Breast epithelium (tissue), 4 donors: ENCODE data around the gene SHISA4. TPM values are rescaled to one million over a fixed set of nuclear protein-coding genes. Genes with fewer than 3 reads are reported as not detected.
A peak's percentile ranks its signal among the peaks of the same experiment; 100 is the strongest.
"Not testable (repeated sequence)": the region's sequence is repeated elsewhere in the genome, so short reads cannot be mapped to it uniquely, and the experiment has no call there.

Source experiments
- DNase-seq, 2 donors: peaks; one replicate each; pipeline ENCODE4 v3.0.0-alpha.2; 2019; ENCODE audit warnings: low spot score in 2 of 2
- H3K27ac ChIP-seq, 2 donors: fragments of 200-600 bp; sonication (generic) in 1 of 2; one replicate each; pipeline ENCODE4 v1.5.1; 2016 to 2019; ENCODE audit warnings: mild to moderate bottlenecking in 1 of 2
- H3K27me3 ChIP-seq, 2 donors: fragments of 200-600 bp; sonication (generic) in 1 of 2; one replicate each; pipeline versions ENCODE4 v1.5.1 to v1.6.0; 2017 to 2019; ENCODE audit warnings: control low read depth in 1 of 2, mild to moderate bottlenecking in 1 of 2
- H3K36me3 ChIP-seq: fragments of 200-600 bp; one replicate; pipeline ENCODE4 v1.5.1; 2019
- H3K4me1 ChIP-seq, 2 donors: fragments of 200-600 bp; sonication (generic); one replicate each; pipeline ENCODE4 v1.5.1; 2016 to 2019; ENCODE audit warnings: control low read depth in 1 of 2
- H3K4me3 ChIP-seq, 3 donors: fragments of 200-600 bp; sonication (generic); 1 replicate in 2 of 3; 2 replicates in 1 of 3; pipeline ENCODE4 v1.5.1; 2016 to 2019; ENCODE audit warnings: mild to moderate bottlenecking in 3 of 3, moderate library complexity in 2 of 3
- H3K9me3 ChIP-seq, 2 donors: fragments of 200-600 bp; sonication (generic) in 1 of 2; one replicate each; pipeline ENCODE4 v1.5.1; 2016 to 2019; ENCODE audit warnings: control low read depth in 1 of 2
- CTCF ChIP-seq, 3 donors: fragments of 450-650 bp; IDR thresholded peaks; one replicate each; pipeline ENCODE4 v1.5.1; 2016 to 2017; ENCODE audit warnings: antibody characterized with exemption in 3 of 3, mild to moderate bottlenecking in 3 of 3, moderate library complexity in 3 of 3
- POLR2A ChIP-seq: fragments of 450-650 bp; IDR thresholded peaks from one replicate; pipeline ENCODE4 v1.6.1; 2016; ENCODE audit warnings: antibody characterized with exemption, mild to moderate bottlenecking, moderate library complexity
- POLR2AphosphoS5 ChIP-seq, 3 donors: sonication (generic); formaldehyde crosslinking; IDR thresholded peaks; one replicate each; pipeline ENCODE4 v1.6.1; 2017; ENCODE audit warnings: antibody characterized with exemption in 3 of 3
- intact Hi-C: fragments of 100-400 bp; cut with DNase I; formaldehyde crosslinking; loops from one replicate; pipeline ENCODE4 v1.15.1; 2023; ENCODE audit warnings: low total_unique reads
- total RNA-seq, 3 donors: library from RNA; depleted of rRNA; stranded (reverse); fragments of >200 nt; gene quantifications; one replicate each; pipeline ENCODE4 v1.1.0, GENCODE V29; 2016

SHISA4 gene
- total RNA-seq, 3 donors from 2014 or later = 15.7 to 21.9 (median 20.3) TPM

- Histone ChIP-seq H3K36me3 (no peaks in the 10 kb centered on the region), H3K4me3 (no peak overlapping the region), H3K27ac (peak overlapping the region; percentile 32 to 58), H3K4me1 (peaks cover 0 to 6% of the 10 kb centered on the region in 2 donors), H3K9me3 (no peaks in the 10 kb centered on the region), H3K27me3 (no peaks in the 10 kb centered on the region)
- peak in 1 of 2 donors; percentile 50 for DNase-seq
- TF ChIP-seq POLR2A = no peak
- TF ChIP-seq POLR2AphosphoS5 (IDR thresholded peaks at IDR 0.05) = peak in 1 of 3 donors; percentile 20
- TF ChIP-seq CTCF (IDR thresholded peaks at IDR 0.05) = no peak
- intact Hi-C loops = no loop called here
Observed at GRCh38 chr1:201850053-201850397, 38.7 kb upstream of the SHISA4 start.

- Histone ChIP-seq H3K4me1 (peaks cover 0 to 6% of the 10 kb centered on the region in 2 donors), H3K27ac (no peak overlapping the region), H3K27me3 (no peaks in the 10 kb centered on the region), H3K36me3 (no peaks in the 10 kb centered on the region), H3K9me3 (no peaks in the 10 kb centered on the region), H3K4me3 (no peak overlapping the region)
- TF ChIP-seq CTCF (IDR thresholded peaks at IDR 0.05) = no peak
- TF ChIP-seq POLR2A = no peak
- TF ChIP-seq POLR2AphosphoS5 (IDR thresholded peaks at IDR 0.05) = no peak
- no peak for DNase-seq
- intact Hi-C loops = no loop called here
Observed at GRCh38 chr1:201851949-201852348, 36.7 kb upstream of the SHISA4 start.

GRCh38 chr1:201856722-201857121 lies 32.0 kb upstream of the SHISA4 start:
- H3K4me3 ChIP-seq, H3K9me3 ChIP-seq, H3K27me3 ChIP-seq, H3K36me3 ChIP-seq, DNase-seq, intact Hi-C loops, H3K4me1 ChIP-seq, H3K27ac ChIP-seq: not testable (repeated sequence)

GRCh38 chr1:201859424-201859823 lies 29.3 kb upstream of the SHISA4 start:
- intact Hi-C loops = no loop called here
- no peaks in the 10 kb centered on the region for H3K9me3 ChIP-seq
- TF ChIP-seq CTCF (IDR thresholded peaks at IDR 0.05) = no peak
- no peak for TF ChIP-seq POLR2AphosphoS5 (IDR thresholded peaks at IDR 0.05)
- TF ChIP-seq POLR2A = no peak
- DNase-seq = no peak
- H3K27ac ChIP-seq = no peak overlapping the region
- no peaks in the 10 kb centered on the region for H3K27me3 ChIP-seq
- no peaks in the 10 kb centered on the region for H3K4me1 ChIP-seq
- H3K36me3 ChIP-seq = peaks cover 3% of the 10 kb centered on the region
- H3K4me3 ChIP-seq = no peak overlapping the region

- no peak for DNase-seq
- no peaks in the 10 kb centered on the region for H3K4me1 ChIP-seq
- H3K36me3 ChIP-seq = peaks cover 3% of the 10 kb centered on the region
- H3K9me3 ChIP-seq = no peaks in the 10 kb centered on the region
- no peaks in the 10 kb centered on the region for H3K27me3 ChIP-seq
- TF ChIP-seq CTCF (IDR thresholded peaks at IDR 0.05) = no peak
- TF ChIP-seq POLR2A = no peak
- no peak for TF ChIP-seq POLR2AphosphoS5 (IDR thresholded peaks at IDR 0.05)
- no peak overlapping the region for H3K4me3 ChIP-seq
- intact Hi-C loops = no loop called here
- no peak overlapping the region for H3K27ac ChIP-seq
Observed at GRCh38 chr1:201861448-201861847, 27.2 kb upstream of the SHISA4 start.

- Histone ChIP-seq H3K4me3 (no peak overlapping the region), H3K27ac (no peak overlapping the region), H3K4me1 (no peaks in the 10 kb centered on the region), H3K27me3 (no peaks in the 10 kb centered on the region), H3K9me3 (no peaks in the 10 kb centered on the region), H3K36me3 (peaks cover 13% of the 10 kb centered on the region)
- TF ChIP-seq POLR2AphosphoS5 (IDR thresholded peaks at IDR 0.05) (no peak), POLR2A (no peak), CTCF (IDR thresholded peaks at IDR 0.05) (no peak)
- DNase-seq = no peak
- intact Hi-C loops = no loop called here
Observed at GRCh38 chr1:201870397-201870796, 18.3 kb upstream of the SHISA4 start.
